ENCODE measurements around the gene TMEM181. TPM values are rescaled to one million over a fixed set of nuclear protein-coding genes. Genes with fewer than 3 reads are reported as not detected.

The TMEM181 gene
- total RNA-seq, 2 donors from 2014 or later, result 33.2 to 57.4 TPM

GRCh38 chr6:158571826-158572652, 12.1 kb downstream of the TMEM181 start:
- TF ChIP-seq, protein P1, sequence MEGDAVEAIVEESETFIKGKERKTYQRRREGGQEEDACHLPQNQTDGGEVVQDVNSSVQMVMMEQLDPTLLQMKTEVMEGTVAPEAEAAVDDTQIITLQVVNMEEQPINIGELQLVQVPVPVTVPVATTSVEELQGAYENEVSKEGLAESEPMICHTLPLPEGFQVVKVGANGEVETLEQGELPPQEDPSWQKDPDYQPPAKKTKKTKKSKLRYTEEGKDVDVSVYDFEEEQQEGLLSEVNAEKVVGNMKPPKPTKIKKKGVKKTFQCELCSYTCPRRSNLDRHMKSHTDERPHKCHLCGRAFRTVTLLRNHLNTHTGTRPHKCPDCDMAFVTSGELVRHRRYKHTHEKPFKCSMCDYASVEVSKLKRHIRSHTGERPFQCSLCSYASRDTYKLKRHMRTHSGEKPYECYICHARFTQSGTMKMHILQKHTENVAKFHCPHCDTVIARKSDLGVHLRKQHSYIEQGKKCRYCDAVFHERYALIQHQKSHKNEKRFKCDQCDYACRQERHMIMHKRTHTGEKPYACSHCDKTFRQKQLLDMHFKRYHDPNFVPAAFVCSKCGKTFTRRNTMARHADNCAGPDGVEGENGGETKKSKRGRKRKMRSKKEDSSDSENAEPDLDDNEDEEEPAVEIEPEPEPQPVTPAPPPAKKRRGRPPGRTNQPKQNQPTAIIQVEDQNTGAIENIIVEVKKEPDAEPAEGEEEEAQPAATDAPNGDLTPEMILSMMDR (IDR thresholded peaks at IDR 0.05), result no peak
- H3K36me3 ChIP-seq, result no peaks in the 10 kb centered on the region
- H3K9ac ChIP-seq (ENCODE audit: low read depth in 2 of 2, low read length in 2 of 2), result peak overlapping the region; percentile 48 to 74
- H3K27ac ChIP-seq, result peak overlapping the region; percentile 77
- no peaks in the 10 kb centered on the region for H3K9me3 ChIP-seq
- intact Hi-C loops (cut with DNase I), result no loop called here
- no peak overlapping the region for H3K4me3 ChIP-seq
- peaks cover 5% of the 10 kb centered on the region for H3K4me1 ChIP-seq
- no peaks in the 10 kb centered on the region for H3K27me3 ChIP-seq
- DNase-seq, result peak; percentile 86

GRCh38 chr6:158572653-158573541, 13.0 kb downstream of the TMEM181 start:
- peak overlapping the region; percentile 77 for H3K27ac ChIP-seq
- peak overlapping the region; percentile 48 to 74 for H3K9ac ChIP-seq (ENCODE audit: low read depth in 2 of 2, low read length in 2 of 2)
- H3K36me3 ChIP-seq, result no peaks in the 10 kb centered on the region
- intact Hi-C loops (cut with DNase I), result no loop called here
- TF ChIP-seq, protein P1 (IDR thresholded peaks at IDR 0.05), result no peak
- H3K4me3 ChIP-seq, result no peak overlapping the region
- no peak for DNase-seq
- H3K27me3 ChIP-seq, result no peaks in the 10 kb centered on the region
- peaks cover 5% of the 10 kb centered on the region for H3K4me1 ChIP-seq
- H3K9me3 ChIP-seq, result no peaks in the 10 kb centered on the region

GRCh38 chr6:158573542-158573931, 13.6 kb downstream of the TMEM181 start:
- H3K27ac ChIP-seq, result no peak overlapping the region
- H3K36me3 ChIP-seq, result no peaks in the 10 kb centered on the region
- no peak for DNase-seq
- no peaks in the 10 kb centered on the region for H3K27me3 ChIP-seq
- H3K9ac ChIP-seq (ENCODE audit: low read depth in 2 of 2, low read length in 2 of 2), result peak overlapping the region in 1 of 2 donors; percentile 74
- peaks cover 5% of the 10 kb centered on the region for H3K4me1 ChIP-seq
- TF ChIP-seq, protein P1 (IDR thresholded peaks at IDR 0.05), result no peak
- H3K4me3 ChIP-seq, result no peak overlapping the region
- intact Hi-C loops (cut with DNase I), result no loop called here
- H3K9me3 ChIP-seq, result no peaks in the 10 kb centered on the region

DNA sequence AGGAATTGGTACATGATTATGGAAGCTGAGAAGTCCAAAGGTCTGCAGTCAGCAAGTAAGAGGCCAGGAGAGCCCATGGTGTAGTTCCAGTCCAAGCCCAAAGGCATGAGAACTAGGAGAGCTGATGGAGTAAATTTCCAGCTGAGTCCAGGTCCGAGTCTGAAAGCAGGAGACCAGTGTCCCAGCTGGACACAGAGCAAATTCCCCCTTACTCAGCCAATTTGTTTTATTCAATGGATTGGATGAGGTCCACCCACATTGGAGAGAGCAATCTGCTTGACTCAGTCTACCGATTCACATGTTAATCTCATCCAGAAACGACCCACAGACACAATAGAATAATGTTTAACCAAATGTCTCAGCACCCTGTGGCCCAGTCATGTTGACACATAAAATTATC, 14.9 kb downstream of the TMEM181 start:
- H3K9me3 ChIP-seq, result no peaks in the 10 kb centered on the region
- no peaks in the 10 kb centered on the region for H3K27me3 ChIP-seq
- H3K4me1 ChIP-seq, result peaks cover 5% of the 10 kb centered on the region
- TF ChIP-seq, protein P1 (IDR thresholded peaks at IDR 0.05), result no peak
- H3K9ac ChIP-seq (ENCODE audit: low read depth in 2 of 2, low read length in 2 of 2), result no peak overlapping the region
- no peak overlapping the region for H3K27ac ChIP-seq
- H3K36me3 ChIP-seq, result no peaks in the 10 kb centered on the region
- intact Hi-C loops (cut with DNase I), result no loop called here
- H3K4me3 ChIP-seq, result no peak overlapping the region
- DNase-seq, result no peak

DNA sequence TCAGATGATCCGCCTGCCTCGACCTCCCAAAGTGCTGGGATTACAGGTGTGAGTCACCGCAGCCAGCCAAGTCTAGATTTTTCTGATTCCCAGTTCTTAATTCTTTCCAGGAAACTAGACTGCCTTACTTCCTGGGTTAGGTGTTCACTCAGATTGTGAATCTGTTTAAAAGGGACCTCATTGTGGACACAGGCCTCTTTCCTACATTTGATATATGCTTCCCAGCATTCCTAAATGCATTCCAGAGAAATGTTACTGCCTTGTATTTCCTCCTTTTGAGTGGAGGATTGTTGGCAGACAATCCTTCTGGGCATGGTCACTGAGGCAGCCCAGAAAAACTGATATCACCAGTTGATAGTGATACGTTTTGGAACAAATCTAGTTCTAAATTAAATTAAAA, 15.7 kb downstream of the TMEM181 start:
- intact Hi-C loops (cut with DNase I), result no loop called here
- Histone ChIP-seq H3K9me3 (no peaks in the 10 kb centered on the region), H3K4me1 (peaks cover 5% of the 10 kb centered on the region), H3K36me3 (no peaks in the 10 kb centered on the region), H3K27ac (no peak overlapping the region), H3K9ac (ENCODE audit: low read depth in 2 of 2, low read length in 2 of 2) (no peak overlapping the region), H3K4me3 (no peak overlapping the region), H3K27me3 (no peaks in the 10 kb centered on the region)
- no peak for DNase-seq
- TF ChIP-seq, protein P1 (IDR thresholded peaks at IDR 0.05), result no peak

Measured in colonic mucosa (tissue), 4 donors.